Endothelial cell (in vitro differentiated cells): ENCODE data around the gene C1RL. TPM values are rescaled to one million over a fixed set of nuclear protein-coding genes. Genes with fewer than 3 reads are reported as not detected.

Experiments used
- DNase-seq: peaks from one replicate; pipeline ENCODE4 v3.0.0; 2021; ENCODE audit warnings: low spot score
- H3K27ac Mint-ChIP-seq: one replicate; pipeline ENCODE4 v1.8.0; 2021; ENCODE audit warnings: mixed read lengths, inconsistent platforms; ENCODE audit not compliant: unreplicated experiment
- H3K27me3 Mint-ChIP-seq: one replicate; pipeline ENCODE4 v1.8.0; 2021; ENCODE audit warnings: mild to moderate bottlenecking, moderate library complexity, mixed read lengths, inconsistent platforms; ENCODE audit not compliant: unreplicated experiment
- H3K36me3 Mint-ChIP-seq: one replicate; pipeline ENCODE4 v1.8.0; 2021; ENCODE audit warnings: mild to moderate bottlenecking, low read depth, mixed read lengths, inconsistent platforms; ENCODE audit not compliant: unreplicated experiment
- H3K4me1 Mint-ChIP-seq: one replicate; pipeline ENCODE4 v1.8.0; 2021; ENCODE audit warnings: mild to moderate bottlenecking, mixed read lengths, inconsistent platforms; ENCODE audit not compliant: unreplicated experiment
- H3K4me3 Mint-ChIP-seq: one replicate; pipeline ENCODE4 v1.8.0; 2021; ENCODE audit warnings: mild to moderate bottlenecking, mixed read lengths, inconsistent platforms; ENCODE audit not compliant: unreplicated experiment
- H3K9me3 Mint-ChIP-seq: one replicate; pipeline ENCODE4 v1.8.0; 2021; ENCODE audit warnings: mixed read lengths, inconsistent platforms; ENCODE audit not compliant: unreplicated experiment
- CTCF ChIP-seq: fragments of 200-600 bp; sonication (generic); IDR thresholded peaks from one replicate; pipeline ENCODE4 v1.5.0; 2021; ENCODE audit warnings: antibody characterized with exemption; ENCODE audit not compliant: unreplicated experiment
- long read RNA-seq: library from polyadenylated mRNA; unstranded; transcript quantifications from one replicate; pipeline ENCODE4 v2.0.0, GENCODE V29; 2020; ENCODE audit not compliant: unreplicated experiment
- total RNA-seq: library from RNA; stranded (reverse); fragmentation: NEBNext Ultra II Directional; extraction: Animal tissue kit (Norgen Biotek cat#: 25700); gene quantifications from one replicate; pipeline ENCODE4 v1.2.1, GENCODE V29; 2021; ENCODE audit not compliant: unreplicated experiment

C1RL gene
- total RNA-seq: 62.3 TPM
- long read RNA-seq, partial matches to known transcripts: 0 of 3 reads
- long read RNA-seq, other reads (novel, unspliced or antisense): 1 of 3 reads

DNA sequence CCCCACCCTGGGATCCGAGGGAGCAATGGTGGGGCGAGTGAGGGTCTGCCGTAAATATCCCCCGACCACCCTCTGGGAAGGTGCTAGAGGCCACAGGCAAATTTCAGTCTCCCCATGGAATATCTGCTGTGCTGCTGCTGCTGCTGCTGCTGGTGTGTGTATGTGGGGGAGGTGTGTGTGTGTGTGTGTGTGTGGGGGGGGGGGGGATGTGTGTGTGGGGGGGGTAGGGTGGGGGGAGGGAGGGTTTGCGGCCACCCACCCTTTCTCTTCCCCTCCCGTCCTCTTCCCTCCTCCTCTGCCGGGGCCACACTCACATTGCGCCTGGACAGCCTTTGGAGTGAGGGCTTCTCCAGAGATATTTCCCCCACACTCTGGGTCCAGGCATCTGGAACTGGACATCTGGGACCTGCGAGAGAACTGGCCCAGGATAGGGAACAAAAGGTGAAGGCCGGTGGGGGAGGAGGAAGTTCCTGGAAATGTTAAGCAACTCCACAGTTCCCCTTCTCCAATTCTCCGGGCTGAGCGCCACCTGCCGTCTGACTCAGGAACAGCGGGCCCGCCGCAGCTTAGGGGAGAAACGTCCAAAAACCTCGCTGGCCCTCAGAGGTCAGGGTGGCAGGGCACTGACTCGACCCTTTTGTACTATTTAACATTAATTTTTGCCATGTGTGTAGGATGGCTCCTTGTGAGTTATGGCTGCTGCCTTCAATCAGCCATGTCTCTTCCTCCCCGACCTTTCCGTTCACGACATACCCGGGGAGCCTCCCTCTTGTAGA lies at the start of gene C1RL:
C1RL (minus strand) TSS at position 419 of the 776 bp plus-strand sequence; CDS start at position 385, 34 bp downstream.
- DNase-seq: peak; percentile 96
- Mint-ChIP-seq H3K4me1 (peaks cover 7% of the 10 kb centered on the region), H3K27me3 (no peaks in the 10 kb centered on the region), H3K36me3 (peaks cover 6% of the 10 kb centered on the region), H3K27ac (peak within 1 kb of the TSS; percentile 98), H3K4me3 (peak within 1 kb of the TSS; percentile 92), H3K9me3 (no peaks in the 10 kb centered on the region)
- peak; percentile 92 for TF ChIP-seq CTCF

- Mint-ChIP-seq H3K27me3 (peaks cover 15% of the 10 kb centered on the region), H3K4me1 (peaks cover 32% of the 10 kb centered on the region), H3K9me3 (no peaks in the 10 kb centered on the region), H3K27ac (no peak overlapping the region), H3K4me3 (peak overlapping the region; percentile 68), H3K36me3 (peaks cover 34% of the 10 kb centered on the region)
- no peak for DNase-seq
- TF ChIP-seq CTCF: no peak
These were observed 48.4 kb upstream of the C1RL start for GRCh38 chr12:7157391-7157790.

DNA sequence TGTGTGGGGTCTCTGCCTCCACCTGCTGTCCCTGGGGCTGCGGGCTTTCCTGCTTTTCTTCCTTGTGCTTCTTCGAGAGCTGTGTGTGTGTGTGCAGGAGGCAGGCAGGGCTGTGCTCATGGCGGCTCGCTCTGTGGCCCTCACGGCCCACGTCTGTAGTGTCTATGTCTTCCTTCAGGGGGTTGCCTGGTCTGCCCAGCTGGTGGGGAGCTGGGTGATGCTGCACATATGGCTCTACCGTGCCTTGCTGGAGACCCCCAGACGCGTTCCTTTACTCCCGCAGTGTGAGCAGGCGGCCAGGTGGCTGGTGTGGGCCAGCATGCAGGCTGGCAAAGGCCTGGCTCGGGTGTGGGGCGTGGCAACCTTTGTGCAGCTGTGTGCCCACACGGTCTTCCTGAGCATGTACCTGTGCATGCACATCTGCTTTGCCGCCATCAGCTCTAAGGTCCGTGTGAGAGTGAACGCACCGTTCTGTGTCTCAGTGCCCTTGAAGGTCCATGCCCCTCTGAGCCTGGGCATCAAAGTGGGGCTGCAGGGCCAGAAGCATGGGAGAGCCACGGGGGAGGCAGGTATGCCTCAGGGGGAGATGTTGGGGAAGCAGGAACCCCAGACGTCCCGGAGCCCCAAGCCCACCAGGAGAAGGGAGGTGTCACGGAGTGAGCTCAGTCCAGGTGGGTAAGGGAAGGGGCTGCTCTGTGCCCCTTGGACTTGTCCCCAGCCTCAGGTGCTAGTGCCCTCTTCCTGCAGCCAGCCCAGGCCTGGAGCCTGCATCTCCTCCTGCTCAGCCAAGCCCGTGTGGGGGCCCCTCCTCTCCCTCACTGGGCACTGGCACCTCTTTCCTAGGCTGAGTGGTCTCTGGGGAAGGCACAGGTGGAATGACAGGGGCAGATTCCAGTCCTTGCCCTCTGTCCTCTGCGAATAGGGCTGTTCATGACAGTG lies 47.5 kb upstream of the C1RL start:
- TF ChIP-seq CTCF: no peak
- peak overlapping the region; percentile 48 for H3K27ac Mint-ChIP-seq
- H3K4me1 Mint-ChIP-seq: peaks cover 32% of the 10 kb centered on the region
- no peaks in the 10 kb centered on the region for H3K9me3 Mint-ChIP-seq
- no peak overlapping the region for H3K4me3 Mint-ChIP-seq
- peaks cover 11% of the 10 kb centered on the region for H3K27me3 Mint-ChIP-seq
- DNase-seq: no peak
- H3K36me3 Mint-ChIP-seq: peaks cover 35% of the 10 kb centered on the region

GRCh38 chr12:7155471-7156034 lies 46.5 kb upstream of the C1RL start:
- Mint-ChIP-seq H3K27me3 (peaks cover 11% of the 10 kb centered on the region), H3K36me3 (peaks cover 40% of the 10 kb centered on the region), H3K4me1 (peaks cover 32% of the 10 kb centered on the region), H3K4me3 (peak overlapping the region; percentile 19), H3K9me3 (no peaks in the 10 kb centered on the region), H3K27ac (peak overlapping the region; percentile 10)
- DNase-seq: no peak
- TF ChIP-seq CTCF: no peak
